ENCODE results near the gene SLC5A2.
"Not testable (repeated sequence)": the region's sequence is repeated elsewhere in the genome, so short reads cannot be mapped to it uniquely, and the experiment has no call there.

Gene SLC5A2

DNA sequence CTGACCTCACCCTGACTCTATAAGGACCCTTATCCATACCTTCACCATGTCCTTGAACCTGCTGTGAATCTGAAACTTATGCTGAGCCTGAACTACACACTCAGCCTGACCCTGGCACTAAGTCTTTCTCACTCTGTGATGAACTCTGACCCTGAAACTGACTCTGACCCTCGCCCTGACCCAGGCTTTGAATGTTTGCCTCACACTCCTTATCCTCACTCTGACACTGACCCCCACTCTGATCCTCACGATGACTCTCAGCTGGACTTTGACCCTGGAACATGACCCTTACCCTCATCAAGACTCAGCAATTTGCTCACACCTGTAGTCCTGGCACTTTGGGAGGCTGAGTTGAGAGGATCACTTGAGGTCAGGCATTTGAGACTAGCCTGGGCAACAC, 49.2 kb downstream of the SLC5A2 start:
- no peak for DNase-seq

DNA sequence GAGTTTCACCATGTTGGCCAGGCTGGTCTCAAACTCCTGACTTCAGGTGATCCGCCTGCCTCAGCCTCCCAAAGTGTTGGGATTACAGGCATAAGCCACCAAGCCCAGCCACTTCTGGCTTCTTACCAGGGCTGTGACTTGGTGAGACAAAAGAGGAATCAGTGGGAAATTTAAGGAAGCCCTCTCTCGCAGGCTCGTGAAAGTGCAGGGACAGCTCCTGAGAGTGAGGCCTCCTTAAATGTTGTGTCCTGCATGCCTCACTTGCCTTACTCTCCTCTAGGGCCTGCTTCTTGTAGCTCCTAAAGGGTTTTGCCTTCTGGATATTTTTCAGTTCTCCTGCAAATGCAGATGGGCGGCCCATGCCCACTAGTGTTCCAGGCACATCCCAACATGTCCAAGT, 50.0 kb downstream of the SLC5A2 start:
- DNase-seq: no peak

DNA sequence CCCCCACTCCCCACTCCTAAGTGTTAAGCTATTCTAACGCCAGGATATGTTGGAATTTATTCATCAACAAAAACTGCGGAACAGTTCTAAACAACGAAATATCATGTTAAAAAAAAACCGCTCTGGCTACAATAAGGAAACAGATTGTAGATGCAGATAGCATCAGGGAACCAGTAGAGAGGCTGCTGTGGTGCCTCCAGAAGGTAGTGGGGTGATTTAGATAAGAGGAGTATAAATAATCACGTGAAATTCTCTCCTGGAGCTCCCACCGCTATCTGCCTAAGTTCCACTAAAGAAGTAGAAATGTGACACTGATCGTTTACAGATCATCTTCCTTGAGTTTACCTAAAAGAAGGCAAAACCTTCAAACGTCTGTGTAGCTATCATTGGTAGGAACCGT, 52.8 kb downstream of the SLC5A2 start:
- no peak for DNase-seq

DNA sequence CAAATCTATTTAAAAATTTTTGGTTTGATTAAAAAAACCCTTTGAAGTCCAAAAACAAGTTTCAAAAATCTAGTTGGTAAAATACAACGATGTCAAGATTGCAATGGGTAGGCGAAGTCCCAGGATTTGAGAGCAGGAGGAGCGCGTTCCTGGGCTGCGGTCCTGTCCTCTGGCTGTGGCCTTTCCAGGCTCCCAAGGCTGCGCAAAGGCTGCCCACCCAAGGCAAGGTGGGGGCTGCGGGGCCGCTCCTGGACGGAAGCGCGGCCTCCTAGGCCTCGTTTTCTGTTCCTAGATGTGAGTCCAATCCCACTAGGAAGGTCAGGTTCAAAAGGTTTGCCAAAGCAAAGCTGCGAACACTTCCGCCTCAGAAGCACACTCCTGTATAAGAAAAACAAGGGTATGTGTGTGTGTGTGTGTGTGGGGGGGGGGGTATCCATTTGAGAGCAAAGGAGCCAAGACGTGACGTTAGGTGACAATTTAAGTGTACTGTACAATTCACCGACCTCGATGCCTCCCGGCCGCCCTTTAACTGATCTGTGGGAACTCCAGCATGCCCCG, 54.0 kb downstream of the SLC5A2 start:
- no peak for DNase-seq

DNA sequence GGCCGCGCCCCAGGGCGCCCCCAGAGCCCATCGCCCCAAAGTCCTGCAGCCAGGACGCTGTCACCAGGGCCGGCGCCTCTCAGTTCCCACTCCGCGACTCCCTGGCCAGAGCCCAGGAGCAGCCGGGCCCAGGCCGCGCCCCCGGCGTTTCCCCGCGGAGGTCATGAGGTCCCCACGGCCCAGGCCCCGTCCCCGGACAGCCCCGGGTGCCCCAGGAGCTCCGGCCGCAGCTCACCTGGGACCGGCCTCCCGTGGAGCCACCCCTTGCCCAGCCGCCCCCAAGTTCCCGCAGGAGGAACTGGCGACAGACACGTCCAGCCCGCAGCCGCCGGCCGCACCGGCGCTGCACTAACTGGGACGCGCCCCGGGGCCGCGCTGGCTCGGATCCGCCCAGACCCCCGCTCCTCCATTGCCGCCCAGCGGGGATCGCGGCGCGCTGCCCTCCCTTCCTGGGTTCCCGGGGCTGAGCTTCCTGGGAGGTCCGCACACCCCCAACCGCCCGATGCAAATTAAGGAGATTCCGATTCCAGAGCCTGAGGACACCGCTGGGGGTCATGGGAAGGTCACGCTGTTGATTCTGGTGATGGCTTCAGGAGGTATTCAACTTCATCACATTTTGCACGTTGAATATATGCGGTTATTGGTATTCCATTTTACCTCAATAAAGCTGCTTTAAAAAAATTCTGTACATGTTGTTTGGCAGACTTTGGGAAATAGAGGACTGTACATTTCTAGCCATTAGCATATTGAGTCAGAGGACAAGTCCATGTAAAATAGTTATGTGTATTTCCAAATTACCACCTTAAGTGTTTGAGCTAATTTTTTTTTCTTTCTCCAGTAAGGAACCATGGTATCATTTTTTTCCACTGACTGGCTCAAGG, 54.7 kb downstream of the SLC5A2 start:
- DNase-seq: no peak

DNA sequence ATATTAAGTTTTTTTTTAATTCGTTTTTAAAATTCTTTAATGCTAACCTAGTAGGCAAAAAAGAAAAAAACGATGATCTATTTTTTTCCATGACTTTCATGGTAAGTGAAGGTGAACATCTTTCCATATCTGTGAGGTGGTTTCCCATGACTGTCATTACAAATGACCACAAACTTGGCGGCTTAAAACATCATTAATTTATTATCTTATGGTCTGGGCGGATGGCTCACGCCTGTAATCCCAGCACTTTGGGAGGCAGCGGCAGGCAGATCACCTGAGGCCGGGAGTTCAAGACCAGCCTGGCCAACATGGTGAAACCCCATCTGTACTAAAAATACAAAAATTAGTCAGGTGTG, 55.3 kb downstream of the SLC5A2 start:
- DNase-seq: not testable (repeated sequence)

DNA sequence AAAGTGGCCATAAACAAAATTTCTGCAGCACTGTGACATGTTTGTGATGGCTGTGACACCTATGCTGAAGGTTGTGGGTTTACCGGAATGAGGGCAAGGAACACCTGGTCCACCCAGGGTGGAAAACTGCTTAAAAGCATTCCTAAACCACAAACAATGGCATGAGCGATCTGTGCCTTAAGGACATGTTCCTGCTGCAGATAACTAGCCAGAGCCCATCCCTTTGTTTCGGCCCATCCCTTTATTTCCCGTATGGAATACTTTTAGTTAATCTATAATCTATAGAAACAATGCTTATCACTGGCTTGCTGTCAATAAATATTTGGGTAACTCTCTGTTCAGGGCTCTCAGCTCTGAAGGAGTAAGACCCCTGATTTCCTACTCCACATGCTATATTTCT, 56.8 kb downstream of the SLC5A2 start:
- not testable (repeated sequence) for DNase-seq
